HG02885 (cell line): ENCODE results near the gene NAP1L4.

Experiments
- ATAC-seq: cut with Tn5 transposase; IDR thresholded peaks from one replicate; pipeline ENCODE4 v1.9.1; 2021; ENCODE audit warnings: mild to moderate bottlenecking; ENCODE audit not compliant: unreplicated experiment, poor library complexity

Gene NAP1L4

GRCh38 chr11:2964782-2965181, 27.3 kb downstream of the NAP1L4 start:
- no peak for ATAC-seq

GRCh38 chr11:2963761-2964160, 28.4 kb downstream of the NAP1L4 start:
- ATAC-seq = no peak

- ATAC-seq = no peak
These were observed 28.9 kb downstream of the NAP1L4 start for GRCh38 chr11:2963112-2963754.

- ATAC-seq = no peak
These were observed 31.0 kb downstream of the NAP1L4 start for GRCh38 chr11:2961080-2961479.

GRCh38 chr11:2960139-2960538, 32.0 kb downstream of the NAP1L4 start:
- no peak for ATAC-seq

- no peak for ATAC-seq
These were observed 33.9 kb downstream of the NAP1L4 start for GRCh38 chr11:2958251-2958650.

GRCh38 chr11:2955906-2956476, 36.1 kb downstream of the NAP1L4 start:
- ATAC-seq = no peak

- ATAC-seq = no peak
These were observed 37.9 kb downstream of the NAP1L4 start for GRCh38 chr11:2954263-2954662.

- no peak for ATAC-seq
These were observed 39.8 kb downstream of the NAP1L4 start for GRCh38 chr11:2952290-2952689.

- no peak for ATAC-seq
These were observed 40.7 kb downstream of the NAP1L4 start for GRCh38 chr11:2951231-2952110.

GRCh38 chr11:2950825-2951224, 41.3 kb downstream of the NAP1L4 start:
- no peak for ATAC-seq

GRCh38 chr11:2949920-2950319, 42.2 kb downstream of the NAP1L4 start:
- ATAC-seq = no peak

- ATAC-seq = no peak
These were observed 44.4 kb downstream of the NAP1L4 start for GRCh38 chr11:2947744-2948143.

GRCh38 chr11:2945757-2946287, 46.3 kb downstream of the NAP1L4 start:
- ATAC-seq = no peak

- no peak for ATAC-seq
These were observed 46.9 kb downstream of the NAP1L4 start for GRCh38 chr11:2945031-2945756.

GRCh38 chr11:2944530-2944929, 47.6 kb downstream of the NAP1L4 start:
- ATAC-seq = no peak

- ATAC-seq = no peak
These were observed 48.4 kb downstream of the NAP1L4 start for GRCh38 chr11:2943711-2944118.

- no peak for ATAC-seq
These were observed 49.0 kb downstream of the NAP1L4 start for GRCh38 chr11:2942872-2943710.

- ATAC-seq = no peak
These were observed 49.7 kb downstream of the NAP1L4 start for GRCh38 chr11:2942447-2942846.
